Upper lobe of right lung (tissue), 1 donor: ENCODE data around the gene MCOLN1. TPM values are rescaled to one million over a fixed set of nuclear protein-coding genes. Genes with fewer than 3 reads are reported as not detected.
A peak's percentile ranks its signal among the peaks of the same experiment; 100 is the strongest.

ENCODE experiments used
- ATAC-seq: fragments of 200-7000 bp; cut with Tn5 transposase; one replicate; pipeline ENCODE4 v1.9.1; 2020; ENCODE audit warnings: mild to moderate bottlenecking, moderate library complexity
- DNase-seq: peaks from one replicate; pipeline ENCODE4 v3.0.0-alpha.2; 2020
- H3K27ac ChIP-seq: fragments of 200-600 bp; one replicate; pipeline ENCODE4 v1.8.0; 2022
- H3K27me3 ChIP-seq: fragments of 200-600 bp; one replicate; pipeline ENCODE4 v1.8.0; 2022; ENCODE audit warnings: mild to moderate bottlenecking
- H3K36me3 ChIP-seq: fragments of 200-600 bp; one replicate; pipeline ENCODE4 v1.8.0; 2022
- H3K4me1 ChIP-seq: fragments of 200-600 bp; one replicate; pipeline ENCODE4 v1.8.0; 2022
- H3K4me3 ChIP-seq: fragments of 200-600 bp; one replicate; pipeline ENCODE4 v1.8.0; 2022; ENCODE audit warnings: mild to moderate bottlenecking
- H3K9me3 ChIP-seq: fragments of 200-600 bp; one replicate; pipeline ENCODE4 v1.8.0; 2022
- CTCF ChIP-seq: fragments of 200-600 bp; IDR thresholded peaks from one replicate; pipeline ENCODE4 v1.8.0; 2022; ENCODE audit warnings: antibody characterized with exemption
- intact Hi-C: fragments of 100-400 bp; cut with DNase I; formaldehyde crosslinking; loops from one replicate; pipeline ENCODE4 v1.11.0; 2022
- total RNA-seq: library from RNA; stranded (reverse); fragmentation: NEBNext Ultra II Directional; extraction: Animal tissue kit (Norgen Biotek cat#: 25700); gene quantifications from one replicate; pipeline ENCODE4 v1.2.1, GENCODE V29; 2021
- donor health status: DM: no; HTN: yes; CAD: no; lungs with severe emphysema.

Gene MCOLN1
- total RNA-seq, 1 donor from 2014 or later = 55.0 TPM

DNA sequence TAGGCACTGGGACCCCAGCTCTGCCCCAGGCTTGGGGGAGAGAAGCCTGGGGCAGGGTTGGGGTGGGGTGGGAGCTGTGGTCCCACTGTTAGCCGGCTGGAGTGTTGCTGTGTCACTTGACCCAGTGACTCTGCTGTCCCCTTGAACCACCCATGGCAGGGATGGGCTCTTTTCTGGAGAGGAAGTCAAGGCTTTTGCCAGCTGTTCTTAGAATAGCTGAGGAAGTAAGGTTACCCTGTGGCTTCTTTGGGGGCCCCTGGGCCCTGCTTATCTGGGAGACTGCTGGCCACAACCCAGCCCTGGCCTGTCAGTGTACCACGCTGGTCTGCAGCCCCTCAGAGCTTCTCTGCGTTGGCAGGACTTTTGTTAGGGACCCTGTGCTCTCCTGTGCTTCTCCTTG lies 22.2 kb downstream of the MCOLN1 start:
- no peaks in the 10 kb centered on the region for H3K9me3 ChIP-seq
- intact Hi-C loops = no loop called here
- H3K4me3 ChIP-seq = no peak overlapping the region
- TF ChIP-seq CTCF = no peak
- ATAC-seq (peak; percentile 76), DNase-seq (peak; percentile 71)
- peaks cover 52% of the 10 kb centered on the region for H3K36me3 ChIP-seq
- H3K27ac ChIP-seq = peak overlapping the region; percentile 58
- no peaks in the 10 kb centered on the region for H3K27me3 ChIP-seq
- H3K4me1 ChIP-seq = no peaks in the 10 kb centered on the region

- TF ChIP-seq CTCF = no peak
- H3K27ac ChIP-seq = peak overlapping the region; percentile 58
- peaks cover 52% of the 10 kb centered on the region for H3K36me3 ChIP-seq
- H3K9me3 ChIP-seq = no peaks in the 10 kb centered on the region
- ATAC-seq (no peak), DNase-seq (peak; percentile 29)
- no peaks in the 10 kb centered on the region for H3K4me1 ChIP-seq
- H3K4me3 ChIP-seq = no peak overlapping the region
- no peaks in the 10 kb centered on the region for H3K27me3 ChIP-seq
- intact Hi-C loops = no loop called here
These were observed 22.9 kb downstream of the MCOLN1 start for GRCh38 chr19:7545300-7545699.

DNA sequence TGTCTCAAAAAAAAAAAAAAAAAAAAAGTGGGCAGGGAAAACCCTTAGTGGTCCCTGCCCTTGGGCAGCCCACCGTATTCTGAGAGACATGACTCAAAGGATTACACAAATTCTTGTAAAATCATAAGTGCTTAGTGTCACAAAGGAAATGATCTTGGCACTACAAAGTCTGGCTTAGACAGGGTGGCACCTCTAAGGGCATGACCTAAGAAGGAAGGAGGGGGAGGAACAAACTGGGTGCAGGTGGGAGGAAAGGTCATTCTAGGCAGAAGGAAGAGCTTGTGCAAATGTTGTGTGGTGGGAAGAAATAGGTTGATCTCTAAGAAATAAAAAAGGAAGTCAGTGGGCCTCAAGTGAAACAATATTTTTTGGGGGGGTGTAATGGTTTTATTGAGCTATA lies 23.5 kb downstream of the MCOLN1 start:
- ATAC-seq = peak; percentile 62
- no peak for DNase-seq
- H3K36me3 ChIP-seq = peaks cover 52% of the 10 kb centered on the region
- no peak overlapping the region for H3K27ac ChIP-seq
- no peaks in the 10 kb centered on the region for H3K4me1 ChIP-seq
- H3K9me3 ChIP-seq = no peaks in the 10 kb centered on the region
- no peak overlapping the region for H3K4me3 ChIP-seq
- intact Hi-C loops = no loop called here
- no peak for TF ChIP-seq CTCF
- no peaks in the 10 kb centered on the region for H3K27me3 ChIP-seq

DNA sequence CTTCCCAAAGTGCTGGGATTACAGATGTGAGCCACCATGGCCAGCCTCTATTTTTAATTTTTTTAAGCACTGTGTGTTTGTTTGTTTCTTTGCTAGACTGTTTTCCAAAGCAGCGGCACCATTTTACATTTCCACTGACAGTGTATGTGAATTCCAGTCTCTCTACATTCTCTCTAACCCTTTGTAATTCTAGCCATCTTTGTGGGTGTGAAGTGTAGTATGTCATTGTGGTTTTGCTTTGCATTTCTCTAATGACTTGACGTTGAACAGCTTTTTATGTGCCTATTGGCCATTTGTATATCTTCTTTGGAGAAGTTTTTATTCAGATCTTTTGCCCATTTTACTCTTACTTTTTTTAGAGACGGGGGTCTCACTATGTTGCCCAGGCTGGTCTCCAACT lies 24.7 kb downstream of the MCOLN1 start:
- no peak for DNase-seq
- no peak for ATAC-seq
- peaks cover 47% of the 10 kb centered on the region for H3K36me3 ChIP-seq
- no peaks in the 10 kb centered on the region for H3K4me1 ChIP-seq
- intact Hi-C loops = no loop called here
- no peak overlapping the region for H3K27ac ChIP-seq
- H3K9me3 ChIP-seq = no peaks in the 10 kb centered on the region
- no peak for TF ChIP-seq CTCF
- no peaks in the 10 kb centered on the region for H3K27me3 ChIP-seq
- no peak overlapping the region for H3K4me3 ChIP-seq

DNA sequence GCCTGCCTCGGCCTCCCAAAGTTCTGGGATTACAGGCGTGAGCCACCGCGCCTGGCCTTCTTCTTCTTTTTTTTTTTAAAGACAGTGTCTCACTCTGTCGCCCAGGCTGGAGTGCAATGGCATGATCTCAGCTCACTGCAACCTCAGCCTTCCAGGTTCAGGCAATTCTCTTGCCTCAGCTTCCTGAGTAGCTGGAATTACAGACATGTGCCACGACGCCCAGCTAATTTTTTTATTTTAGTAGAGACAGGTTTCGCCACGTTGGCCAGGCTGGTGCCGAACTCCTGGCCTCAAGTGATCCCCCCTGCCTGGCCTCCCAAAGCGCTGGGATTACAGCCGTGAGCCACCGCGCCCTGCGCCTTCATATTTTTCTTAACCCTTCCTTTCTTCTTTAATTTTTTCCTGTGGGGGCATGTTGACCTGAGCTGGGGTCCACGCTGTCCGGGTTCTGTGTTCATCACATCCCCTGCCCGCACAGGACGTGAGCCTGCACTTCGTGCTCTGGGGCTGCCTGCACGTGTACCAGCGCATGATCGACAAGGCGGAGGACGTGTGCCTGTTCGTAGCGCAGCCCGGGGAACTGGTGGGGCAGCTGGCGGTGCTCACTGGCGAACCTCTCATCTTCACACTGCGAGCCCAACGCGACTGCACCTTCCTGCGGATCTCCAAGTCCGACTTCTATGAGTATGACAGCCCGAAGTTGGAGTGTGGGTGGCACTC lies 27.2 kb downstream of the MCOLN1 start:
- intact Hi-C loops = no loop called here
- DNase-seq = peak; percentile 62

More for the DNA sequence above, 27.2 kb downstream of the MCOLN1 start:
- Histone ChIP-seq H3K27me3 (no peaks in the 10 kb centered on the region), H3K9me3 (no peaks in the 10 kb centered on the region), H3K27ac (no peak overlapping the region), H3K4me3 (no peak overlapping the region), H3K4me1 (no peaks in the 10 kb centered on the region), H3K36me3 (peaks cover 48% of the 10 kb centered on the region)
- TF ChIP-seq CTCF = no peak
- no peak for ATAC-seq
